CD8-positive, alpha-beta memory T cell (primary cell): Measurements from ENCODE around the gene RBM43. TPM values are rescaled to one million over a fixed set of nuclear protein-coding genes. Genes with fewer than 3 reads are reported as not detected.

Source experiments
- CTCF ChIA-PET: fragments of 350-600 bp; sonication (Branson Sonifier 250); formaldehyde crosslinking; loops from one replicate; lab custom pipeline; 2021; ENCODE audit warnings: antibody characterized with exemption; lab: Charles Lee
- POLR2A ChIA-PET: fragments of 350-600 bp; sonication (Branson Sonifier 250); formaldehyde crosslinking; loops from one replicate; lab custom pipeline; 2021; ENCODE audit warnings: antibody characterized with exemption; lab: Charles Lee
- DNase-seq, 5 donors: peaks; one replicate each; pipeline versions ENCODE4 v3.0.0 to v3.0.0-alpha.2; 2020 to 2022; ENCODE audit warnings: mixed read lengths in 1 of 5
- H3K27ac ChIP-seq: one replicate; pipeline ENCODE4 v1.7.0; 2013; ENCODE audit warnings: low read depth, mild to moderate bottlenecking, low read length, moderate library complexity
- H3K27me3 ChIP-seq: 2 replicates; pipeline ENCODE4 v1.7.0; 2013; ENCODE audit warnings: low read length, mild to moderate bottlenecking; ENCODE audit not compliant: insufficient read depth, poor library complexity, severe bottlenecking
- H3K36me3 ChIP-seq: 2 replicates; pipeline ENCODE4 v1.7.0; 2013; ENCODE audit warnings: mild to moderate bottlenecking, low read length, moderate library complexity; ENCODE audit not compliant: insufficient read depth
- H3K4me1 ChIP-seq: 2 replicates; pipeline ENCODE4 v1.7.0; 2013; ENCODE audit warnings: mild to moderate bottlenecking, low read length, moderate library complexity; ENCODE audit not compliant: insufficient read depth
- H3K4me3 ChIP-seq: 2 replicates; pipeline ENCODE4 v1.7.0; 2013; ENCODE audit warnings: mild to moderate bottlenecking, low read length
- H3K9me3 ChIP-seq: 2 replicates; pipeline ENCODE4 v1.7.0; 2013; ENCODE audit warnings: mild to moderate bottlenecking, low read length
- H3K27ac Mint-ChIP-seq, 8 donors: one replicate each; pipeline ENCODE4 v1.8.0; 2020 to 2021; ENCODE audit warnings: mixed read lengths in 8 of 8, mild to moderate bottlenecking in 6 of 8, inconsistent platforms in 3 of 8, moderate library complexity in 3 of 8
- H3K27me3 Mint-ChIP-seq, 2 donors: one replicate each; pipeline ENCODE4 v1.8.0; 2020 to 2021; ENCODE audit warnings: mixed read lengths in 2 of 2, mild to moderate bottlenecking in 1 of 2, moderate library complexity in 1 of 2
- H3K36me3 Mint-ChIP-seq, 3 donors: one replicate each; pipeline ENCODE4 v1.8.0; 2020 to 2021; ENCODE audit warnings: mixed read lengths in 3 of 3, inconsistent platforms in 1 of 3, mild to moderate bottlenecking in 1 of 3
- H3K4me1 Mint-ChIP-seq, 3 donors: one replicate each; pipeline ENCODE4 v1.8.0; 2020 to 2021; ENCODE audit warnings: mixed read lengths in 3 of 3, inconsistent platforms in 1 of 3, mild to moderate bottlenecking in 1 of 3
- H3K4me3 Mint-ChIP-seq, 7 donors: one replicate each; pipeline ENCODE4 v1.8.0; 2020 to 2021; ENCODE audit warnings: mixed read lengths in 7 of 7, mild to moderate bottlenecking in 6 of 7, moderate library complexity in 4 of 7, inconsistent platforms in 2 of 7
- H3K9me3 Mint-ChIP-seq, 5 donors: one replicate each; pipeline ENCODE4 v1.8.0; 2020 to 2022; ENCODE audit warnings: mixed read lengths in 5 of 5, mild to moderate bottlenecking in 3 of 5, moderate library complexity in 2 of 5, inconsistent platforms in 1 of 5
- polyA plus RNA-seq: library from polyadenylated mRNA; unstranded; fragments of 300-500 nt; fragmentation: Illumina TruSeq; gene quantifications from one replicate; pipeline ENCODE4 v1.2.3, GENCODE V29; 2021
- total RNA-seq, 2 experiments: library from RNA; stranded (reverse); gene quantifications; one replicate each; pipeline ENCODE4 v1.2.3, GENCODE V29; 2021

The RBM43 gene
- total and polyA plus RNA-seq, 3 experiments from 2014 or later, result 2.8 to 5.0 (median 3.4) TPM

GRCh38 chr2:151280271-151280670 lies 18.6 kb upstream of the RBM43 start:
- H3K36me3 ChIP-seq, result peaks cover 21% of the 10 kb centered on the region
- CTCF ChIA-PET, result no interaction called here
- Mint-ChIP-seq H3K9me3 (no peaks in the 10 kb centered on the region), H3K4me3 (no peak overlapping the region), H3K27me3 (no peaks in the 10 kb centered on the region), H3K4me1 (peaks cover 15 to 19% (median 16%) of the 10 kb centered on the region in 3 donors), H3K36me3 (peaks cover 0 to 74% (median 22%) of the 10 kb centered on the region in 3 donors), H3K27ac (peak overlapping the region in 1 of 8 donors; percentile 50)
- POLR2A ChIA-PET, result interaction anchor here (0.5 kb wide), 1 partner anchor 10 kb away, joined by 3 read pairs; no protein-coding TSS in a partner anchor
- H3K4me3 ChIP-seq, result no peak overlapping the region
- no peak overlapping the region for H3K27ac ChIP-seq
- H3K27me3 ChIP-seq, result no peaks in the 10 kb centered on the region
- H3K9me3 ChIP-seq, result no peaks in the 10 kb centered on the region
- no peak for DNase-seq
- H3K4me1 ChIP-seq, result peaks cover 6% of the 10 kb centered on the region

- Histone ChIP-seq H3K9me3 (no peaks in the 10 kb centered on the region), H3K4me3 (no peak overlapping the region), H3K27me3 (no peaks in the 10 kb centered on the region), H3K36me3 (peaks cover 21% of the 10 kb centered on the region), H3K27ac (no peak overlapping the region), H3K4me1 (no peaks in the 10 kb centered on the region)
- peaks cover 3 to 84% (median 26%) of the 10 kb centered on the region in 3 donors for H3K36me3 Mint-ChIP-seq
- H3K4me1 Mint-ChIP-seq, result peaks cover 2 to 4% (median 2%) of the 10 kb centered on the region in 3 donors
- POLR2A ChIA-PET, result no interaction called here
- no peak overlapping the region for H3K4me3 Mint-ChIP-seq
- CTCF ChIA-PET, result no interaction called here
- H3K9me3 Mint-ChIP-seq, result no peaks in the 10 kb centered on the region
- peak overlapping the region in 1 of 8 donors; percentile 19 for H3K27ac Mint-ChIP-seq
- no peak for DNase-seq
- H3K27me3 Mint-ChIP-seq, result no peaks in the 10 kb centered on the region
Observed at GRCh38 chr2:151278487-151278886, 16.8 kb upstream of the RBM43 start.

GRCh38 chr2:151277067-151277466 lies 15.4 kb upstream of the RBM43 start:
- H3K4me1 ChIP-seq, result no peaks in the 10 kb centered on the region
- ChIA-PET POLR2A (no interaction called here), CTCF (no interaction called here)
- H3K36me3 ChIP-seq, result peaks cover 24% of the 10 kb centered on the region
- Mint-ChIP-seq H3K4me3 (no peak overlapping the region), H3K36me3 (peaks cover 3 to 88% (median 30%) of the 10 kb centered on the region in 3 donors), H3K27ac (peak overlapping the region in 3 of 8 donors; percentile 40 to 70 (median 56)), H3K27me3 (no peaks in the 10 kb centered on the region), H3K9me3 (no peaks in the 10 kb centered on the region), H3K4me1 (peaks cover 0 to 8% (median 2%) of the 10 kb centered on the region in 3 donors)
- no peak overlapping the region for H3K4me3 ChIP-seq
- H3K9me3 ChIP-seq, result no peaks in the 10 kb centered on the region
- H3K27me3 ChIP-seq, result no peaks in the 10 kb centered on the region
- DNase-seq, result no peak
- no peak overlapping the region for H3K27ac ChIP-seq

GRCh38 chr2:151275291-151275690 lies 13.6 kb upstream of the RBM43 start:
- ChIA-PET CTCF (no interaction called here), POLR2A (no interaction called here)
- Mint-ChIP-seq H3K4me3 (no peak overlapping the region), H3K27me3 (no peaks in the 10 kb centered on the region), H3K27ac (peak overlapping the region in 3 of 8 donors; percentile 7 to 92 (median 48)), H3K4me1 (peaks cover 0 to 8% (median 2%) of the 10 kb centered on the region in 3 donors), H3K9me3 (no peaks in the 10 kb centered on the region), H3K36me3 (peaks cover 3 to 88% (median 30%) of the 10 kb centered on the region in 3 donors)
- Histone ChIP-seq H3K27me3 (no peaks in the 10 kb centered on the region), H3K27ac (no peak overlapping the region), H3K4me3 (no peak overlapping the region), H3K9me3 (no peaks in the 10 kb centered on the region), H3K36me3 (peaks cover 22% of the 10 kb centered on the region), H3K4me1 (no peaks in the 10 kb centered on the region)
- DNase-seq, result no peak

- Histone ChIP-seq H3K4me3 (no peak overlapping the region), H3K27ac (no peak overlapping the region), H3K36me3 (peaks cover 14% of the 10 kb centered on the region), H3K9me3 (no peaks in the 10 kb centered on the region), H3K27me3 (no peaks in the 10 kb centered on the region), H3K4me1 (no peaks in the 10 kb centered on the region)
- ChIA-PET POLR2A (no interaction called here), CTCF (no interaction called here)
- DNase-seq, result no peak
- peaks cover 11 to 66% (median 27%) of the 10 kb centered on the region in 3 donors for H3K36me3 Mint-ChIP-seq
- H3K27ac Mint-ChIP-seq, result no peak overlapping the region
- no peak overlapping the region for H3K4me3 Mint-ChIP-seq
- H3K27me3 Mint-ChIP-seq, result peaks cover 0 to 2% of the 10 kb centered on the region in 2 donors
- H3K9me3 Mint-ChIP-seq, result no peaks in the 10 kb centered on the region
- H3K4me1 Mint-ChIP-seq, result peaks cover 0 to 8% (median 2%) of the 10 kb centered on the region in 3 donors
Observed at GRCh38 chr2:151271824-151272223, 10.2 kb upstream of the RBM43 start.

- no peak overlapping the region for H3K4me3 ChIP-seq
- H3K9me3 ChIP-seq, result no peaks in the 10 kb centered on the region
- ChIA-PET CTCF (no interaction called here), POLR2A (no interaction called here)
- DNase-seq, result no peak
- Mint-ChIP-seq H3K9me3 (no peaks in the 10 kb centered on the region), H3K27me3 (peaks cover 0 to 2% of the 10 kb centered on the region in 2 donors), H3K27ac (peak overlapping the region in 2 of 8 donors; percentile 7 to 14), H3K36me3 (peaks cover 11 to 48% (median 18%) of the 10 kb centered on the region in 3 donors), H3K4me3 (no peak overlapping the region), H3K4me1 (peaks cover 0 to 8% (median 2%) of the 10 kb centered on the region in 3 donors)
- H3K36me3 ChIP-seq, result peaks cover 14% of the 10 kb centered on the region
- no peaks in the 10 kb centered on the region for H3K4me1 ChIP-seq
- H3K27me3 ChIP-seq, result no peaks in the 10 kb centered on the region
- no peak overlapping the region for H3K27ac ChIP-seq
Observed at GRCh38 chr2:151269798-151270568, 8.3 kb upstream of the RBM43 start.

GRCh38 chr2:151268085-151268484 lies 6.4 kb upstream of the RBM43 start:
- CTCF ChIA-PET, result no interaction called here
- DNase-seq, result no peak
- Mint-ChIP-seq H3K27me3 (peaks cover 0 to 4% of the 10 kb centered on the region in 2 donors), H3K27ac (peak overlapping the region in 2 of 8 donors; percentile 42 to 92), H3K36me3 (peaks cover 9 to 35% (median 15%) of the 10 kb centered on the region in 3 donors), H3K4me1 (peaks cover 0 to 9% (median 2%) of the 10 kb centered on the region in 3 donors), H3K9me3 (no peaks in the 10 kb centered on the region), H3K4me3 (no peak overlapping the region)
- no peaks in the 10 kb centered on the region for H3K27me3 ChIP-seq
- H3K36me3 ChIP-seq, result peaks cover 14% of the 10 kb centered on the region
- no peak overlapping the region for H3K4me3 ChIP-seq
- H3K9me3 ChIP-seq, result no peaks in the 10 kb centered on the region
- POLR2A ChIA-PET, result no interaction called here
- H3K27ac ChIP-seq, result no peak overlapping the region
- H3K4me1 ChIP-seq, result no peaks in the 10 kb centered on the region

GRCh38 chr2:151267537-151267936 lies 5.9 kb upstream of the RBM43 start:
- H3K27ac Mint-ChIP-seq, result peak overlapping the region in 2 of 8 donors; percentile 26 to 35
- POLR2A ChIA-PET, result no interaction called here
- CTCF ChIA-PET, result no interaction called here

More at GRCh38 chr2:151267537-151267936, 5.9 kb upstream of the RBM43 start:
- H3K4me1 ChIP-seq, result peaks cover 1% of the 10 kb centered on the region
- peaks cover 9 to 30% (median 12%) of the 10 kb centered on the region in 3 donors for H3K36me3 Mint-ChIP-seq
- peaks cover 12% of the 10 kb centered on the region for H3K36me3 ChIP-seq
- peaks cover 0 to 4% of the 10 kb centered on the region in 2 donors for H3K27me3 Mint-ChIP-seq
- no peaks in the 10 kb centered on the region for H3K9me3 ChIP-seq
- H3K4me3 ChIP-seq, result no peak overlapping the region
- H3K27ac ChIP-seq, result no peak overlapping the region
- no peaks in the 10 kb centered on the region for H3K27me3 ChIP-seq
- H3K4me1 Mint-ChIP-seq, result peaks cover 4 to 8% (median 4%) of the 10 kb centered on the region in 3 donors
- H3K4me3 Mint-ChIP-seq, result no peak overlapping the region
- H3K9me3 Mint-ChIP-seq, result no peaks in the 10 kb centered on the region
- DNase-seq, result no peak
